Epithelial cell of prostate (primary cell): ENCODE data around the gene GNAS-AS1.
"Not testable (repeated sequence)": the region's sequence is repeated elsewhere in the genome, so short reads cannot be mapped to it uniquely, and the experiment has no call there.

Experiments
- DNase-seq: peaks from one replicate; pipeline ENCODE4 v3.0.0-alpha.2; 2011; ENCODE audit warnings: low read depth, low spot score
- H3K27ac ChIP-seq: fragments of 450-650 bp; 2 replicates; pipeline ENCODE4 v1.5.1; 2017; ENCODE audit warnings: mild to moderate bottlenecking

GNAS-AS1 gene

DNA sequence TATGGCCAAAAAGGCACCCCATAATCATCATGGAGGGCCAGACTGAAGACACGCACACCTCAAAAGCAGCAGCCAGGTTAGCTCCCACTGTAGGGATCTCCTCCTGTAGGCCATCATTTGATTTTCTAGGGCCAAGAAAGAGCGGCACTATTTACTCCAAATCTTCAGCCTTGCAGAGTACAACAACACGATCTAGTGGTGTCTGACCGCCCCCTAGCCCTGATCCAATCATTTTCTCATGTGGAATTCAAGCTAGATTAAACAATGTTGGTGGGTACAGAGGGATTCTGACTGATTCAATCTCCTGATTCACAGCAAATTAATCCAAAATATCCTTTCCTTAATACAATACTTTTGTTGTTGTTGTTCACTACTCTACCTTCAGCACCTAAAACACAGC is 12.5 kb downstream of the GNAS-AS1 start:
- DNase-seq, result no peak
- no peak overlapping the region for H3K27ac ChIP-seq

DNA sequence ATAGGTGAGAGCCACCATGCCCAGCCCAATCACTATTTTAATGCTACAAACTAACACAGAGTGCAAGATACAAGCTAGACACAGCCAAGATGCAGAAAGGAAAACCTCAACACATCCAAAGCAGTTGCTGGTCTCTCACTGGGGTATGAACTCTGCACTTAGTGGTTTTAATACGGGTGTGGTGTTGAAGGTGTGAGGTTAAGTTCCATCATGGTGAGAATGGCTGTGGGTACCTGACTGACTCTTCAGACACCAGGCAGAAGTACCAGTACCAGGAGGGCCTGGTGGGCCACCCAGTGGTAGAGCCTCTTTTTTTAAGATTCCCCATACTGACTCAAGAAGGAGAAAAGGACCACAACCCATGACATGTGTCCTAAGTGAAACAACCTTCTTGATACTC is 13.0 kb downstream of the GNAS-AS1 start:
- DNase-seq, result no peak
- H3K27ac ChIP-seq, result no peak overlapping the region

DNA sequence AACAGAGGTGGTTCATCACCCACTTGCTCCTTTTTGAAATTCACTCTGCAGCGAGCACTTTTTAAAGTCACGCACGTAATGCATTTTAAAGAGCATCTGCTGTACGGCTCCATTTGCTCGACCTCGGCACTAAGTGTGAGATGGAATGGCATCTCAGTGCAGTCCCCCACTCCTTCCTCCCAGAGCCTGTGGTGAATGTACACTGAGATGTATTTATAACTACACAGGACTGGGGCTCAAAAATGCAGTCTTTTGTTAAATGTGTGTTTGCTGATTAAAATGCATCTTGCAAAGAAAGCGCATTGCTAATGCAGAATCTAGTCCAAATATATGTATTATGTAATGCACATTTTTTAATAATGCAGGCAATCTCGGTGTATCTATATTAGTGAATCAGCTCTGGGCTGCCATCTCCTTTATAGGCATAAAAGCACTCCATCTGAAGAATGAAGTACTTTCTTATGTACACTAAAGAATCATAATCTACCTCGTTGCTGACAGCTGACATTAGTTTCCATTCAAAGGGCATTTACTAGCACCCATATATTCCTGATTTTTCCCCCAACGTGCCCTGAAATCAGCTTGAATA is 14.0 kb downstream of the GNAS-AS1 start:
- H3K27ac ChIP-seq, result no peak overlapping the region

DNA sequence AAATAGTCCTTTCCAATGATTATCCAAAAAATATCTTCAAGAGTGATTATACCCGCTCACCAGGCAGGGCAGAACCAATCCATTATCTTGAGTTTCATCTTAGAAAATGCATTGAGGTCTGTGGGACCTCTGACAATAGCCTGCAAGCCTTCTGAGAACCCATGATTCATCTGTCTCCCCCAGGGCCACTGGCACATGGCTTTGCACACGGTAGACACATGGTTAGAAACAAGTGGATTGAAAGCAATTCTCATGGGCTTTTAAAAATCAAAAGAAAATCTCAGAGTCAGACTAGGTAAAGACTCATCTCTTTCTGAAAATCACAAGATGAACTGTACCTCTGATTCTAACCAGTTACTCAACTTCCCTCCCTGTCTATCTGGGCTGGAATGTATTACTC is 15.5 kb downstream of the GNAS-AS1 start:
- DNase-seq, result no peak

More for the DNA sequence above, 14.0 kb downstream of the GNAS-AS1 start:
- no peak for DNase-seq

DNA sequence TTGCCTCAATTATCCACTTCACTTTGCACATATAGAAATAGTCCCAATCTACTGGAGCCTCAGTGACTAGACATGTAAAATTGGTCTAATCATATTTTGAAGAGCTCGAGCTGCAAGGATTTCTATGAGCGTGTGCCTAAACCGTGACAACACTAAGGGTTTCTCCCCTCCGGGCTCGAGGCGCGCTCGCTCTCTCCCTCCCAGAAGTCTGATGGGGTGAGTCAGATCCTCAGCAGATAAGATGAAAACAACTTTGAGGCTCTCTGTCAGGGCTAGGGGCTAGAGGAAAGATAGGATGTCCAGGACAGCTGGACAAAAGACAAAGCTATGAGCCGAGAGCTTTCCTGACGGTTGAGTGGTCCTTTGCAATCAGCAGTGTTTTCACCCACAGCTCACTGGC is 16.8 kb downstream of the GNAS-AS1 start:
- H3K27ac ChIP-seq, result no peak overlapping the region
- DNase-seq, result no peak

More for the DNA sequence above, 15.5 kb downstream of the GNAS-AS1 start:
- no peak overlapping the region for H3K27ac ChIP-seq

DNA sequence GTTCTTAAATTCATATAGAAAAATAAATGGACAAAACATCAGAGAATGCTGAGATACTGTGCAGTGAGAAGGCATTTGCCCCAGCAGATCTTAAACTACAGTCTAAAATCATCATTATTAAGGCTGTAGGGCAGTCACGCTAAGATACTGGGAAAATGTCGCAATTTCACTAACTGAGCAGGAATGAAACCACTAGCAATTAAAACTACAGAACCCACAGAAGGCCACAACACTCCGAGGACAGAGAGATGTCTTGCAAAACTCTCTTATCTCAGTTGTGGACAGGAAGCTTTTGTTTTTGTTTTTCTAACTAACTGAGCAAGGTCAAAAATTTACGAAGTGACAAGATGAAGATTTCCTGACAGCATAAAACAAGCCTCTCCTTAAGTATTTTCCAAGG is 18.2 kb downstream of the GNAS-AS1 start:
- no peak for DNase-seq
- no peak overlapping the region for H3K27ac ChIP-seq

DNA sequence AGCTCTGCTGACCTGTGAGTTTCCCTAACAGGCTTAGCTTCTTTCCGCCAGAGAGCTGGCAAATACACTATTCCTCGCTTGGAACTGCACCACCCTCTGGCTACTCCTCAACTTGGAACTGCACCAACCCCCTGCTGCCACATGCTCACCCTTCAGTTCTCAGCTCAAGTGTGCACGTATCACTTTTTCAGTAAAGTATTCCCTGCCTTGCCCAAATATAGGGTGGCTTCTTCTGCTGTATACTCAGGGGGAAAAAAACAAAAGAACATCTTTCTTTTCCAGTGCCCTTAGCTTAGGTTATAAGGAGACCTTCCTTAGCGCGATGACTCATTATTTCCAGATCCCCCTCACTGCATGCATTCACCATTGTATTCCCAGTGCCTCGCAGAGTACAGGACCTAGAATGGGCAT is 21.2 kb downstream of the GNAS-AS1 start:
- no peak overlapping the region for H3K27ac ChIP-seq
- DNase-seq, result no peak

DNA sequence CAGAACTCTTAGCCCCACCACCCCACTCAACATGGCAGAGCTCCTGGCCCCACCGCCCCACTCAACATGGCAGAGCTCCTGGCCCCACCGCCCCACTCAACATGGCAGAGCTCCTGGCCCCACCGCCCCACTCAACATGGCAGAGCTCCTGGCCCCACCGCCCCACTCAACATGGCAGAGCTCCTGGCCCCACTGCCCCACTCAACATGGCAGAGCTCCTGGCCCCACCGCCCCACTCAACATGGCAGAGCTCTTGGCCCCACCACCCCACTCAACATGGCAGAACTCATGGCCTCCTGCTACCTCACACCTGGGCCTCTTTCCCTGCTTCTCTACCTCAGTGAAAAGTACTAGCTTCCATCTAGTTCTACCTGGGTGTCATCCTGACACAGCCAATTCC is 21.9 kb downstream of the GNAS-AS1 start:
- not testable (repeated sequence) for H3K27ac ChIP-seq, DNase-seq

DNA sequence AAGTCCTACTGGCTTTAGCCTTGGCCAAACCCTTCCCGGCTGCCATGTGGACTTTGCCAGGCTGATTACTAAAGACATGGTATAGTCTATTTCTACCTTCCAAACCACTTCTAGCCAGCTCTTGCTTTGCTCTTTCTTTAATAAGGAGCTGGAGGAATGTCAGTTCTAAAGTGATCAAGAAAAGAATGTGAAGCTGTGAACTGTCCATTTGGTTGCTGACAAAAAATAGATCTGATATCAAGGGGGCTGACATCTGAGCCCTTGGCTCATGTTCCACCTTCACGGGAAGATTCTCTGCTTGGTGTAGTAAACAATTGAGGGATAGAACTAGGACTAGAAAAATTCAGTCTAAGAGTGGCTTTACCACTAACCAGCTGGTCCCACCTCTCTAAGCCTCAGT is 22.6 kb downstream of the GNAS-AS1 start:
- DNase-seq, result no peak
- no peak overlapping the region for H3K27ac ChIP-seq

DNA sequence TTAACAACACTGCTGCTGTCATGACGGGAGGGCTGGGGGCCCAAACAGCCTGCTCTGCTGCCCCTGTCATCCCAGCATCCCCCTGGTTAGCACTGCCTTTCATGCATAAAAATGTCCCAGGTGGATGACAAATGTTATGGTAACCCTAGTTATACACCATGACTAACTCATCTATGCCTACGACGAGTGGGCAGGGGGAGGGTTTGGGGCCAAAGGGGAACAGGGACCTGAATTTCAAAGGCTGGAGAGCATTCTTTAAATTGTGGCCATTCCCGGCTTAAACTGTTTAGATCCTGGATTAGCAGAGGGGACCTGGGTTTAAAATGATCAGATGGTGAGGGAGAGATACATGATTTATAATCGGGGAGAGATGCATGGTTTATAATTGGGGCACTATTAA is 24.4 kb downstream of the GNAS-AS1 start:
- H3K27ac ChIP-seq, result no peak overlapping the region
- no peak for DNase-seq

DNA sequence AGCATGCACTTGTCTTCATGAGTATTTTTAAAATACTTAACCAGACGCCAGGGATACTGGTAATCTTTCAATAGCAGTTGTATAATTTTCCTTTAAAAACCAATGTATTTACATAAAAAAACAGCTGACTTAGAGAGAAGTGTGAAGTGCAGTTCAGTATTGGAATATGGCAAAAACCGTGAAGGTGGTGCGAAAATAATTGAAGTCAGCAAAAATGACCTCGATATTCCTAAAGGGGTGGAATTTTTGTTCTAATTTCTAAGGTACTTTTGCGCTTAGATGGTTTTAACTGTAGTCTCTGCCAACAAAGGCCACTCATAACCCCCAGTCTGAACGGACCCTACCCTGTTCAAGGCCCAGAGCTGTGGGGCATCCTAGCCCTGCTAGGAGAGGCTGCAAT is 25.3 kb downstream of the GNAS-AS1 start:
- no peak for DNase-seq
- no peak overlapping the region for H3K27ac ChIP-seq

DNA sequence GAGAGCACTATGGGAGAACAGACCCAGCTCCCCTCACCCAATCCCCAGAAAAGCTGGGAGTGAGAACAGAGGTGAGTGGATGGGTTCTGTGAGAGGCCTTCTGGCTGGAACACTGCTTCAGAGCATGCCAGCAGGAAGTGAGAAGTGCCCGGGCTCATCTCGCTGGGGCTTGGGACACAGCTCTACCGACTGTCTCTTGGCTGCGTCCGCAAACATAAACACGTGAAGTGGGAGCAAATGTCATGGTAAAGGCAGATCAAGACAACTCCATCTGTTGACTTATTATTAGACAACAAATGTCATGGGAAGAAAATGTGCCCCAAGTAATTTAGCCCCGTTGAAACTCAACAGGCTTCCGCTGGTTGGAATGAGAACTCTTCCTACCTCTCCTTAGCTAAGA is 25.9 kb downstream of the GNAS-AS1 start:
- no peak for DNase-seq
- H3K27ac ChIP-seq, result no peak overlapping the region

DNA sequence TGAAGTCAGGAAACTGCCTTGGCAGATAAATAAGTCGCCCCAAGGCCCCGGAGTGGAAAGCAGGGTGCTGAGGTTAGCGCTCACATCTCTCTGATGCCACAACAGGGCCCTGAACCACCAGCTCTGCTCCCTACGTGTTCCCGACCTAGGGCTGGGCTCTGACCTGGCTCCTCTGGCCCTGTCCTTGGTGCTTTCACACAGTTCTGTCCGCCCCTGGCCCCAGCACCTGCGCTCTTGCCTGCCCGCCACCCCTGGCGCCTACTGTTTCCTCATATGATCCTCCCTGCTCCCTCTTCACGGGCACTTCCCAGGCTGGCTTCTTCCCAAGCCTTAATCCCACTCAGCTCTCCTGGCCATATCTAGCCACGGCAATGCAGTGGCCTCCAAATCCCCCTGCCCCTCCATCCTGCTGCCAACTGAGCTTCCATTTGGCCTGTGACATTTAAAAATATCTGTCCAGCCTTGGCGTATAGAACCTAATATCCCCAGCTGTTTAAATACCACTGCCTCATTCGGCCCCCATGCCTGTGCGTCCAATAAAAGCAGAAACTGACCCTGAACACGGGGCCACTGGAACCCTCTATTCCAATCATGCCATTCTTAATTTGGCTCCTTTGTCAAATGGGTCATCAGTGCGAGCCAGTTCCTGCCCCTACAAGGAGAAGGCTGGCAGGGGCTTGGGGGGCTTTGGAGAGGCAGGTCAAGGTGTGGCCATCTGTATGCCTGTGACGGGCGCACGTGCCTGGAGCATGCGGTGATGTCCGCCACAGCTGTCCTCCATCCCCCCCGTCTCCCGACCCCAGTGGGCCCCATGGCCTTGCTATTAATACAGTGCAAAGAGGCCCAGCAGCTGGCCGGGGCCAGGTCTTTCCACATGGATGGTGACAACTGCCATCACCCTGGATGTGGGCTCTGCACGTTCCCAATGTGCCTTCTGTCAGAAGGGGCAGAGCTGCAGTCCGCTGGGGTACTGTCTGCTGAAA is 27.7 kb downstream of the GNAS-AS1 start:
- H3K27ac ChIP-seq, result no peak overlapping the region
- DNase-seq, result no peak

DNA sequence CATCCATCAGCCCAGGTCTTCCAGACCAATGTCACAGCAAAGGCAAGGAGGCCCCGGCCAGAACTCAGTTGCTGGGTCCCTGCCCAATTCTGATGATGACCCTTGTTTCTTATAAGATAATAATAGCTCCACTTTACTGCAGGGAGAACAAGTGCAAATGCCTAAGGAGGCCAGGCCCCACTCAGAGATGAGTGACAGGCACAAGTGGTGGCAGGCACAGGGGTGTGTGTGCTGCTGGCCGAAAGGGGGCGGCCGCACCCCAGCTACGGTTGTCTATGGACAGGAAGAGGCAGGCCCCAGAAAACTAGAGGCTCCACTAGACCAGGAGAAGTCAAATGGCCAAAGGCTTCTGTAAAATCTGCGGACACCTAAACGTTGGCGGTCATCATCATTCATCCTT is 28.6 kb downstream of the GNAS-AS1 start:
- H3K27ac ChIP-seq, result no peak overlapping the region
- DNase-seq, result no peak

DNA sequence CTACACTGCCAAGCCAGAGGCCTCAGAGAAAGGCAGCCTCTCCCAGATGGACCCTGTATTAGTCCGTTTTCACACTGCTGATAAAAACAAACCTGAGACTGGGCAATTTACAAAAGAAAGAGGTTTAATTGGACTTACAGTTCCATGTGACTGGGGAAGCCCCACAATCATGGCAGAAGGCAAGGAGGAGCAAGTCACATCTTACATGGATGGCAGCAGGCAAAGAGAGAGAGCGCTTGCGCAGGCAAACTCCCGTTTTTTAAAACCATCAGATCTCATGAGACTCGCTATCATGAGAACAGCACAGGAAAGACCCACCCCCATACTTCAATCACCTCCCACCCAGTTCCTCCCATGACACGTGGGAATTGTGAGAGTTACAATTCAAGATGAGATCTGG is 30.2 kb downstream of the GNAS-AS1 start:
- DNase-seq, H3K27ac ChIP-seq: not testable (repeated sequence)

DNA sequence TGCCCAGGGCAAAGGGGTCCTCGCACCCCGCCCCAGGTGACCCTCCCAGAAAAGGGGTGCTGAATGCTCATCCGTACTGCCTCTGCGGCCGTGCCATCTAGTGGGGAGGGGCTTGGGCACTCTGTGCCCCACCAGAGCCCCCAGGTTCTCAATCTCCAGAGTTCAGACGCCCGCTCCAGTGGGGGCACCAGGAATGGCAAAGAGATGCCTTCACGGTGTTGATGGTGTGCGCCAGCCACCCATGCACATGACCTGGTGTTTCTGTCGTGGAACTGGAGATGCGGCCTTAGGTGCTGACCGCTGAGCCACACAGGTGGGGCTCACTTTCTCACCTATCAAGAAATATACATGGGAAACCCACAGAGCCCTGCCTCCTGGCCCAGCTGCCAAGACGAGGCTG is 30.8 kb downstream of the GNAS-AS1 start:
- H3K27ac ChIP-seq, result no peak overlapping the region
- no peak for DNase-seq

DNA sequence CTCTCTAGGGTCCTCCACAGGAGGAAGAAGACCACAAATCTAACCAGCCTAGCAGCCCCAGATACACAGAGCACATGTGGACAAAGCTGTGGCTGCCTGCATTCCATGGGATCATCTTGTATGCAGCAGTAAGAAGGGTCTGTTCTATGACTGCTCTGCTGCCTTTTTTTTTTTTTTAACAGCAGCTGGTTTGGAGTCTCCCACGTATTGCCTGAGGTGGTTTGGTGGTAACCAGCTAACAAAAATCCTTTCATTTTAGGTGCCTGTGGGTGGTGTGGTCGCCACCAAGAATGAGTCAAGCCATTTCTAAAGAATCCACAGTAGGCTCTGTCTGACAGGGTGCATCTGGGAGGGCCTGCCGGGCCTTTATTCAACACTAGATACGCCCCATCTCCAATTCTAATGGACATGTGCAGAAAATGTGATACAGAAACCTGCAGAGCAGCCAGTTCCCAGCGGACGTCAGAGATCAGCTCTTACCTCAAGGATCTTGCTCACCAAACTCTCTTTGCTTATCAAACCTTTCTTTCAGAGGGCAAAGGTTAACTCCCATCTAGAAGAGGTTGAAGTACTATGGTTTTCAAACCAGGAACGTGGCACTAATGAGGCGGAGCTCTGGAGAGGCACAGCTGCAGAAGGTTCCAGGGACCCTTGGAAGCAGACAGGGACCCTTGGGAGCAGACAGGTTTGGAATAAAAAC is 32.0 kb downstream of the GNAS-AS1 start:
- H3K27ac ChIP-seq, result no peak overlapping the region
- DNase-seq, result peak; percentile 78

DNA sequence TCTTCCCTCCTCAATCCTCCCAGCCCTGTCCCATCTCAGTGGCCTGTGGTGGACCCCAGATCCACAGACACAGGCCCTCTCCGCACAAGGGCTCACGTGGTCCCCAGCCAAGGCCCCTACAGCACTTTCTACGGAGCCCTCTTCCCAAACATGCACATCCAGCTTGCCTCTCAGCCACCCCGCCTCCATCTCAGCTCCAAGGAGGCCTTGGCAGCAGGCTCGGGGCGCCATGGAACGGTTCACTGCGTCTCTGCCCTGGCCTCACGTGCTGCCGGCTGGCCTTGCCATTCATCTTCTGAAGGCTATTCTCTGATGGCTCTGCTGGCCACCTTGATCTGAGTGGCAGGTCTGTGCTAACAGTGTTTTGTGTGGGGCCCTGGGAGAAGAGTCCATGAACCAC is 33.0 kb downstream of the GNAS-AS1 start:
- no peak for DNase-seq

DNA sequence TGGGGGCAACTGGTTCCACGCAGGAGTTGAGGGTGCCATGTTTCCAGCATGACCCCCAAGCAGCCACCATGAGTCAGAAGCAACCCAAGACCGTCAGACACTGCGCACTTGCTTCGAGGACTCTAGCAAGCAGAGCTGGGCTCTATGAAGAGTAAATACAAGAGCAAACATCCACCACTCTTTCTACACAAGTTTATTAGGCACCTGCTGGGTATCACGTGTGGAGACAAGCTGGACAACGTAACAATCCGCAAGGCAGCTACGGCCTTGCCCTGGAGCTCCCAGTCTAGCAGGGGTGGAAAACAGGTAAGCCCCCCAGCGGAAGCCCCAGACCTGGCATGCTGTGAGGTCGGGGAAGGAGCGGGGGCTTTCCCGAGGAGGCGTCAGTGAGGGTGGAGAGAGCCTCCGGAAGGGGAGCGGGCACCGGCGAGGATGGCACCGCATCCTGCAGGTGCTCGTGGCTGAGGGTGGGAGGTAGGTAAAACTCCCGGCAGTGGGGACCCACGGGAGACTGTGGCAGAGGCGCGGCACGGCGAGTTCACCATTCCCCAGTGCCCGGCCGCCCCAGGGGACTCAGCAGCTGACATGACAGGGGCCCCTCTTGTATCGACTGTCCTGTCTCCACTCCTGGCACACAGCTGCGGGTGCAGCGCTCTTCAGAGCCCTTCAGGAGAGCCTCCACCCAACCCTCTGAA is 33.6 kb downstream of the GNAS-AS1 start:
- DNase-seq, result no peak
- H3K27ac ChIP-seq, result no peak overlapping the region

More for the DNA sequence above, 33.0 kb downstream of the GNAS-AS1 start:
- H3K27ac ChIP-seq, result no peak overlapping the region

DNA sequence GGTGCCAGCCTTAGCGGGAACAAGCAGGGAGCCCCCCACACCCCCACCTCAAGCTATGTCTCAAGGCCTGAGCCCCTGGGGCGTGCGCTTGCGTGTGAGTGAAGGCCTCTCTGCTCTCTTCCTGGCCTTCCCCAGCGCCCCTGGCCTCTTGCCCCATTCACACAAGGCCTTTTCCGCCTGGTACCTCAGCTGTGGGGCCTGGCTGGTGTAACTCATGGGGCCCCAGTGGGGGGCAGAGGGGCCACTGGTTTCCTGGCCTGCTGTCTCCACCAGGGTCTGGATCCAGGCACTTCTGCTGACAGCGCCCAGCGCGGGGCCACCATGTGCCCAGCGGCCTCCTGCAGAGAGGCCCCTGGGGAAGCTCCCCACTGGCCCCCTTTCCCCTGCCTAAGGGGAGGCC is 34.7 kb downstream of the GNAS-AS1 start:
- DNase-seq, result no peak
- H3K27ac ChIP-seq, result no peak overlapping the region
